Measurements from ENCODE around the gene HPS1. TPM values are rescaled to one million over a fixed set of nuclear protein-coding genes. Genes with fewer than 3 reads are reported as not detected.

Gene HPS1
- total RNA-seq, 1 donor from 2014 or later, result 42.7 TPM

Other genes with a start within 250 kb of the HPS1 start
- 3.7 TPM for gene LOXL4, start 178.7 kb downstream of the HPS1 start, total RNA-seq
- gene PYROXD2, start 31.8 kb downstream of the HPS1 start, total RNA-seq, result 5.6 TPM